Stimulated activated CD8-positive, alpha-beta memory T cell treated with anti-CD3 and anti-CD28 coated beads, Interleukin-4, amount 100 ng/mL, for 24 hours (primary cell): Measurements from ENCODE around the gene PLD5.
"Not testable (repeated sequence)": the region's sequence is repeated elsewhere in the genome, so short reads cannot be mapped to it uniquely, and the experiment has no call there.

Experiments
- DNase-seq: peaks from one replicate; pipeline ENCODE4 v3.0.0-alpha.2; 2020; ENCODE audit warnings: low read depth

PLD5 gene

GRCh38 chr1:242146652-242147051 is 377.8 kb downstream of the PLD5 start:
- no peak for DNase-seq

- no peak for DNase-seq
These were observed 383.7 kb downstream of the PLD5 start for GRCh38 chr1:242140836-242141235.

GRCh38 chr1:242139986-242140385 is 384.5 kb downstream of the PLD5 start:
- DNase-seq = no peak

- no peak for DNase-seq
These were observed 385.1 kb downstream of the PLD5 start for GRCh38 chr1:242139442-242139841.

GRCh38 chr1:242133796-242134195 is 390.7 kb downstream of the PLD5 start:
- no peak for DNase-seq

GRCh38 chr1:242133351-242133750 is 391.1 kb downstream of the PLD5 start:
- DNase-seq = no peak

- no peak for DNase-seq
These were observed 392.2 kb downstream of the PLD5 start for GRCh38 chr1:242132121-242132817.

GRCh38 chr1:242128951-242129502 is 395.5 kb downstream of the PLD5 start:
- DNase-seq = no peak

- DNase-seq = no peak
These were observed 404.1 kb downstream of the PLD5 start for GRCh38 chr1:242120432-242120831.

- no peak for DNase-seq
These were observed 423.6 kb downstream of the PLD5 start for GRCh38 chr1:242100921-242101320.

- DNase-seq = not testable (repeated sequence)
These were observed 427.2 kb downstream of the PLD5 start for GRCh38 chr1:242097283-242097682.

- no peak for DNase-seq
These were observed 431.4 kb downstream of the PLD5 start for GRCh38 chr1:242093116-242093515.

- DNase-seq = no peak
These were observed 434.6 kb downstream of the PLD5 start for GRCh38 chr1:242089911-242090310.

GRCh38 chr1:242088875-242089274 is 435.6 kb downstream of the PLD5 start:
- DNase-seq = no peak

- DNase-seq = no peak
These were observed 437.8 kb downstream of the PLD5 start for GRCh38 chr1:242086706-242087105.

- DNase-seq = no peak
These were observed 438.4 kb downstream of the PLD5 start for GRCh38 chr1:242086093-242086492.

- no peak for DNase-seq
These were observed 440.8 kb downstream of the PLD5 start for GRCh38 chr1:242083742-242084141.

- DNase-seq = no peak
These were observed 443.1 kb downstream of the PLD5 start for GRCh38 chr1:242081446-242081845.

- DNase-seq = no peak
These were observed 458.7 kb downstream of the PLD5 start for GRCh38 chr1:242065813-242066212.

GRCh38 chr1:242062271-242062670 is 462.2 kb downstream of the PLD5 start:
- no peak for DNase-seq

GRCh38 chr1:242059976-242060375 is 464.5 kb downstream of the PLD5 start:
- DNase-seq = no peak

- not testable (repeated sequence) for DNase-seq
These were observed 465.9 kb downstream of the PLD5 start for GRCh38 chr1:242058582-242058981.

GRCh38 chr1:242058181-242058580 is 466.3 kb downstream of the PLD5 start:
- not testable (repeated sequence) for DNase-seq

GRCh38 chr1:242057745-242058115 is 466.8 kb downstream of the PLD5 start:
- no peak for DNase-seq
